Measurements from ENCODE around the gene MMS22L.

The MMS22L gene, protein sequence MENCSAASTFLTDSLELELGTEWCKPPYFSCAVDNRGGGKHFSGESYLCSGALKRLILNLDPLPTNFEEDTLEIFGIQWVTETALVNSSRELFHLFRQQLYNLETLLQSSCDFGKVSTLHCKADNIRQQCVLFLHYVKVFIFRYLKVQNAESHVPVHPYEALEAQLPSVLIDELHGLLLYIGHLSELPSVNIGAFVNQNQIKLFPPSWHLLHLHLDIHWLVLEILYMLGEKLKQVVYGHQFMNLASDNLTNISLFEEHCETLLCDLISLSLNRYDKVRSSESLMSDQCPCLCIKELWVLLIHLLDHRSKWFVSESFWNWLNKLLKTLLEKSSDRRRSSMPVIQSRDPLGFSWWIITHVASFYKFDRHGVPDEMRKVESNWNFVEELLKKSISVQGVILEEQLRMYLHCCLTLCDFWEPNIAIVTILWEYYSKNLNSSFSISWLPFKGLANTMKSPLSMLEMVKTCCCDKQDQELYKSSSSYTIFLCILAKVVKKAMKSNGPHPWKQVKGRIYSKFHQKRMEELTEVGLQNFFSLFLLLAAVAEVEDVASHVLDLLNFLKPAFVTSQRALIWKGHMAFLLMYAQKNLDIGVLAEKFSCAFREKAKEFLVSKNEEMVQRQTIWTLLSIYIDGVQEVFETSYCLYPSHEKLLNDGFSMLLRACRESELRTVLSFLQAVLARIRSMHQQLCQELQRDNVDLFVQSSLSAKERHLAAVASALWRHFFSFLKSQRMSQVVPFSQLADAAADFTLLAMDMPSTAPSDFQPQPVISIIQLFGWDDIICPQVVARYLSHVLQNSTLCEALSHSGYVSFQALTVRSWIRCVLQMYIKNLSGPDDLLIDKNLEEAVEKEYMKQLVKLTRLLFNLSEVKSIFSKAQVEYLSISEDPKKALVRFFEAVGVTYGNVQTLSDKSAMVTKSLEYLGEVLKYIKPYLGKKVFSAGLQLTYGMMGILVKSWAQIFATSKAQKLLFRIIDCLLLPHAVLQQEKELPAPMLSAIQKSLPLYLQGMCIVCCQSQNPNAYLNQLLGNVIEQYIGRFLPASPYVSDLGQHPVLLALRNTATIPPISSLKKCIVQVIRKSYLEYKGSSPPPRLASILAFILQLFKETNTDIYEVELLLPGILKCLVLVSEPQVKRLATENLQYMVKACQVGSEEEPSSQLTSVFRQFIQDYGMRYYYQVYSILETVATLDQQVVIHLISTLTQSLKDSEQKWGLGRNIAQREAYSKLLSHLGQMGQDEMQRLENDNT

DNA sequence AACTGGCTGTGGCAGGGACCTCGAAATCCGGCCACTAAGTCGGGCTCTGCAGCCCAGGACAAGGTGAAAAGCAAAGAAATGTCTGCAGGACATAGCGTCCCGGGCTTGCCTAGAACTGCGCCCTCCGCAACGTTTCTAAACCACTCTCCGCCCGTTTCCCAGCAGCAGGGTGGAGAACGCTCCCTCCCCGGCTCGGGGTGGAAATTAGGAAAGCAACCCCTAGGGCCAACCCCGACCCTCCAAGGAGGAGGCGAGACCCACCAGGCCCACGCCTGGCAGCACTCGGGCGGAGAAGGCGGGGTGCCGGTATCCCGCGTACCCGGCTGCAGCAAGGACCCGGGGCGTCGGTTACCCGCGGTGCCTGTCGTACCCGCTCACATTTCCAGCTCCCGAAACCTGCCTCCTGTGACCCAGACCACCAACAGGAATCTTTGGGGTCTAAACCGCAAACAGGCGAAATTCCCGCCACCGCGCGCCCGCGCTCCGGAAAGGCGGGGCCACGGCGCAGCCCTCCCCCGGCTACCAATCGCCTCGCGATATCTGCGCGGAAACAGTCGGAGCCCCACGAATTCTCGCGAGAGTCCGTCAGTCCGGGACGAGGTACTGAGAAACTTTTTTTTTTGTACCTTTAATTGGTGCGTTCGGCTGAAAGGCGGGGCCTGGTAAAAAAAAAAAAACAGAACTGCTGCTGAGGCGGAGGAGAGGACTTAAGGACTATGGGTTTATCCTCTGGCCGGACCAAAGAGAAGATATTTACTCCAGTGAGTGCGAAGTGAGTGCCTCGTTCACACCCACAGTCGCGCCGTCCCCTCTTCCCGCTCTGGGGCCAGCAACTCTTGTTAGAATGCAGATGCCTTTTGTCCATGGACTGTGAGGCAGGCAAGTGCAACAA, at the start of gene MMS22L:
MMS22L (minus strand) TSS at position 491 of the 892 bp plus-strand sequence. CDS start 739 bp downstream, outside the sequence.
- peak; percentile 94 for DNase-seq

GRCh38 chr6:97322811-97323210, 39.8 kb upstream of the MMS22L start:
- no peak for DNase-seq

DNA sequence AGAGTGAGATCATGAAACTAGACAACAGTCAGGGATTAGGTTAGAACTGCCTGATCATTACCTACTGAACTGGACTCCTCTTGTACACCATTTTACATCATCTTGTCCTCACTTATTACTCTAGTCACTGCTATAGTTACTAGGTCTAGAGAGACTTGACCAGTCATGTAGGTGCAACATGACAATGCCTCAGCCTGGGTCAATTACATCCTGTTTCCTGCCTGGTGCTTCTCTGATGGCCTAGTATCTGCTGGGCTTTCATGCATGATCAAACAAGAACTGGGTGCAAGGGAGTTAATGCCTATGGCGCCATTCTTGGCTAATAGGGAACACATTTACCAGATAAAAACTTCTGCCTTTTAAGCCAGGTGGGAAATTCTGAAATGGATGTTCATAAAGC, 39.2 kb upstream of the MMS22L start:
- DNase-seq, result no peak

DNA sequence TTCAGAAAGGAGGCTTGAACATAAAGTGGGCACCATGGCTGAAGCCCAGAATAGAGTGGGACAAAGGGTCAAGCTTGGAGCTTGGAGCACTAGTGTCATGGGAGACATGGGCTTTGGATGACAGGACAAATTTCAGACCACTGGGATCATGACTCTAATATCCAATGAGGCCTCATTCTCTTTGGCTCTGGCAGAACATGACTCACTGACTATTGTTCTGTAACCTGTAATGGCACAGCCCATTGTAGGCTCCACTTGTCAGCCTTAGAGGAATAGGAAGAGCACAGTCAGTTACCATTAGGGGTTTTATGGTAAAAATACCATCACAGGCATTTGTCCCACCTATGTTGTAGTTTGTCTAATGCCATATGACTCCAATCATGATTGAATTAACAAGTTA, 34.0 kb upstream of the MMS22L start:
- DNase-seq, result no peak

GRCh38 chr6:97312241-97312640, 29.2 kb upstream of the MMS22L start:
- DNase-seq, result no peak

DNA sequence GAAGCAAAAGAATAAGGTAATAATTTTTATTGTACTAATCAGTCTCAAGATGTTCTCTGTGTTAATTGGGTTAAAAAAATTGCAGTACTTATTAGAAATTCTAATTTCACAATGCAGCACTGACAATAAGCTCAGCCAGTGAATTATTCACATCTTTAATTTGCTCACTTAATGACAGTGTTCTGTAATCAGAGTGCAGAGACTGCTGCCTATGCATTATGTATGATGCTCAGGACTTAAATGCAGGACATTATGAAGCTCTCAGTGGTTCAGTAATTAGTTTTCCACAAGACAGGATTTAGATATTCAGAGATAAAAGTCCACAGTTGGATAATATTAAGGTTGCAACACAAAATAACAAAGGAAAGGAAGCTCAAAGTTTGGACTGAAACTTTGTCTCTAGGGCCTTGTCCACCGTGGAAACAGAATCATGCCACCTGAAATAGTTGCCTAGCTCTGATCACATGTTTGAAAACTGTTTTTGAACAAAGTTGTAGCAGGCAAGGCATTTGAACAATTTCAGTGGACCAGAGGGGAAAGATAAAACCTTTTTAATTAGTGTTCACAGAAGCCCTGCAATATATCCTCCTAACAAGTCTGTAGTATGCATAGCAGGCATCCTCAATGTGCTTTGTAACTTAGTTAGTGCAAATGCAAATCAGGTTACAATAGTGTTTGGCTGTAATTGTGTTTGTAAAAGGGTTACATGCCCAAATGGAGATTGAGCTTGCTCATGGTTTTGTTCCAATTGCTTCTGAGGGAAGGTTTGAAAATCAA, 23.7 kb upstream of the MMS22L start:
- no peak for DNase-seq

- no peak for DNase-seq
Observed at GRCh38 chr6:97305414-97306066, 22.5 kb upstream of the MMS22L start.

- no peak for DNase-seq
Observed at GRCh38 chr6:97304701-97305100, 21.7 kb upstream of the MMS22L start.

DNA sequence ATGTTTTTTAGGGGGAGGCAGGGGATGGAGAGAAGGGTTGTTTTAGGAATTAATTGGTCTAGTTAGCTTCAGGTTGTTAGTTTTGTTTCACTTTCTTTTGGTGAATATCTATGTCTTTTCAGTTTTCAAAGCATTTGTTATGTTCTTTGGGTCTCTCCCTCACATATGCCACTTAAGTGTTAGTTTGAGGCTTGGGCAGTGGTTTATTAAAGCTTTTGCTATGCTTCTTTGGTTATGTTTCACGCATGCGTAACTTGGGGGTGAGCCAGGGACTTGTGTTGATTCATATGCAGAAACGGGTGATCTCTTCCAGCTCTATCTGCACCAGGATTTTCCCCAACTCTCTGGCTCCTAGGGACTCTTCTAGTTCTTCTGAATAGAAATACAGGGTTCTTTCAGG, 11.4 kb upstream of the MMS22L start:
- no peak for DNase-seq

DNA sequence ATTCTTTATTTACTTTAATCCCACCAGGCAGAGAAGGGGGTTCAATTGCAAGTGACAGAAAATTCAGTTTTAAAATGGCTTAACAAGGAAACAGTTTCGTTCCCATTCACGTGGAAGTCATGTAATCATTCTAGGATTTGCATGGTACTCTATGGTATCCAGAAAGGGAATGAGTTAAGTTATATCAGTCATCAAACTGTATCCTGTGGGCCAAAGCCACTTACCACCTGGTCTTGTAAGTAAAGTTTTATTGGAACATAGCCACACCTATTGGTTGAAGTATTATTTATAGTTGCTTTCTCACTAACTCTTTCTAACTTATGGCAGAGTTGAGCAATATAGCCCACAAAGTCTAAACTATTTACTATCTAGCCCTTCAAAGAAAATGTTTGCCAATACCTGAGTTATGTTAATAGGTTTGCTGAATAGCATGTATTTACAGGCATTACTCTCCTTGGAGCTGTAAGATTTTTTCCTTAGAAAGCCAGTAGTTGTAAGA, 10.2 kb upstream of the MMS22L start:
- no peak for DNase-seq

DNA sequence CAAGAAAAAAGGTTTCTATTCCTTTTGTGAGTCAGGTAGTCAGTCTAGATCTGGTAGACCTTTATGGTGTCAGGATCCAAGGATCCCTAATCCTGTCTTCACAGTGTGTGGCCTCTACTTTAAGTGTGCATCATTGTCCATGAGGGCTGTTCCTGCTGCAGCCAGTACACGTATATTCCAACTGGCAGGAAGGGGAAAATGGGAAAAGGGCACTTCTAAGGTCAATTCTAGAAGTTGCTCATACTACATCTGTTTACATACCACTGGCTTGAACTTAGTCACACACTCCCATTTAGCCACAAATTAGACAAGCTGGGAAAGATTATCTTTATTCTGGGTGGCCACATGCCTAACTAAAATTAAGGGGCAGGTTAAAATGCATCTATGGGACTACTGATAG, 9.7 kb upstream of the MMS22L start:
- DNase-seq, result no peak

DNA sequence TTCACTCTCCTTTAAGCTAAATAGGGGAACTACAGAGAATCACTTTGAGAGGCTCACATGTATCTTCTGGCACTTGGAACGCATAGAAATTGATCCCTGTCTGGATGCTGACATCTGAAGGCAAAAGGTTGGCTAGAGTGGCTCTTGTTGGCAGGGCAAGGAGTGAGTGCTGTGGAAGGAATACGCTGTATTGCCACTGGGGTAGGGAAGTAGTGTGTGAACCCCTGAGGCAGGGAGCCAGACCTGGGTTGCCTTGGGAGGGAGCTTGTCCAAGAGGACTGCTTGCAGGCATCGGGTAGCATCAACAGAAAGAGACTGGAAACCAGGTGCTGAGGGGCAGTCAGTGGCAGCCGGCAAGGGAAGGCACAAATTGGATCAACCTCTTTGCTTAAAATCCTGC, 8.9 kb upstream of the MMS22L start:
- no peak for DNase-seq

DNA sequence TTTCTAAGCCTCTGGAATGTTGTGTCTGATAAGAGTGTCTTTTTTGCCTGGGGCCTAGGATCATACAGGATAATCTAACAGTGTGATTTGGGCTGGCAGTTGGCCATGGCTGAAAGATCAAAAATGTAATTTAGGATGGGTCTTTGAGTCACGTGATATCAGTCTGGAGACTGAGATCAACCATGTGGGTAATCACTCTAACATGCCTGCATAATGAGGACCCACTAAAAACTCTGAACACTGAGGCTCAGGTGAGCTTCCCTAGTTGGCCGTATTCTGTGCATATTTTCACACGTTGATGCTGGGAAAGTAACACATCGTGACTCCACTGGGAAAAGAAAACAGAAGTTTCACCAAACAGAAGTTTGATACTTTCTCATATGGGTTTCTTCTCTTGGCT, 6.3 kb upstream of the MMS22L start:
- no peak for DNase-seq

- DNase-seq, result no peak
Observed at GRCh38 chr6:97288188-97288587, 5.2 kb upstream of the MMS22L start.

DNA sequence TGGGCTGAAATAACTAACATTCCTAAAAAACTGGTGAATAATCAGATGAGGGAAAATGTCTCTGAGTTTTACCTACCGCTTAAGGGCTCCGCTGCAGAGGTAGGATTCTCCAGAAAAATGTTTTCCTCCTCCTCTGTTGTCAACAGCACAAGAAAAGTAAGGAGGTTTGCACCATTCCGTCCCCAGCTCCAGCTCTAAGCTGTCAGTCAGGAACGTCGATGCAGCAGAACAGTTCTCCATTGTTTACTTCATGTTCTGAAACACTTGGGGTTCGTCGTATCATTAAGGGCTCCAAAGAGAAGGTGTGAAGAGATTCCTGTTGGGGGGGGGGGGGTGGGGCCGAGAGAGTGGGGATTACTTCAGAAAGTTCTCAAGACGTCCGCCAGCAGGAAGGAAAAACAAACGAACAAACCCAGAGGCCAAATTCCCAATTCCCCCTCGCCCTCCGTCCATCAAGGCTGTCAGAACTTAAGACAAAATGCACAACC, 734 bp downstream of the MMS22L start:
- DNase-seq, result peak; percentile 2

DNA sequence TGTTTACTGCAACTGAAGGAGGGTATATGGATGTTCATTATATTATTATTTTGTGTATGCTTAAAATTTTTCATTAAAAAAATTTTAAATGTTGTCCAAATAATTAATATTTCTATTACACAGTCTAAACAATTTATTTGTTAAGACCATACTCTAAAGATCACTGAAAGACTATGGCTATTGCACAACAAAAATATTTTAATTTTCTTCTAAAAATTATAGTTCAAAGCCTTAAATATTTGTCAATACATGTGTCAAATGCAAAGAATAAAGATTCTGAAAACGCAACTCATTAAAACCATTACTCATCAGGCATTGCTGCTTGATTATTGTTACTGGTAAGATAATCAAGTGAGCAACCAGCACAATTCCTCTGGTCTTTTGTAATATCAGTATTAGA, 2.2 kb downstream of the MMS22L start:
- no peak for DNase-seq

- no peak for DNase-seq
Observed at GRCh38 chr6:97275804-97276203, 7.2 kb downstream of the MMS22L start.

DNA sequence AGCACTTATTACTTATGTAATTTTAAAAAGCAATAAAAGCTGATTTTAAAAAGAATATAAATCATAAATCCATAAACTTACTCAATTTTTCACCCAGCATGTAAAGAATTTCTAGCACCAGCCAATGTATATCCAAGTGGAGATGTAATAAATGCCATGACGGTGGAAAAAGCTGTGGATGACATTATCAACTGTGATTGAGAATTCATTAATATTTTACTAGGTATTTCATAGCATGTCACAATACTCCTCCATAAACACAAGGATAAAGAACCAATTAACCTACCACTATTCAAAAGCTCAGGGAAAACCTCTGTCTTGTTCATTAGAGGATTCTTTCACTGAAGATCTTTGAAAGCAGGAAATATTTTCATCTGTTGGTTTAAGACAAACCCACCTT, 13.2 kb downstream of the MMS22L start:
- no peak for DNase-seq

- DNase-seq, result no peak
Observed at GRCh38 chr6:97262676-97263075, 20.3 kb downstream of the MMS22L start.

GRCh38 chr6:97246842-97247241, 36.2 kb downstream of the MMS22L start:
- DNase-seq, result no peak
